Activated T-helper 1 cell treated with anti-CD3 and anti-CD28 coated beads, Interleukin-2, amount 50 U/mL, for 16 hours (primary cell): Measurements from ENCODE around the gene NEK6.

Experiments
- DNase-seq, 2 donors: peaks; one replicate each; pipeline ENCODE4 v3.0.0-alpha.2; 2020; ENCODE audit warnings: low read depth in 1 of 2, low spot score in 1 of 2

Gene NEK6

DNA sequence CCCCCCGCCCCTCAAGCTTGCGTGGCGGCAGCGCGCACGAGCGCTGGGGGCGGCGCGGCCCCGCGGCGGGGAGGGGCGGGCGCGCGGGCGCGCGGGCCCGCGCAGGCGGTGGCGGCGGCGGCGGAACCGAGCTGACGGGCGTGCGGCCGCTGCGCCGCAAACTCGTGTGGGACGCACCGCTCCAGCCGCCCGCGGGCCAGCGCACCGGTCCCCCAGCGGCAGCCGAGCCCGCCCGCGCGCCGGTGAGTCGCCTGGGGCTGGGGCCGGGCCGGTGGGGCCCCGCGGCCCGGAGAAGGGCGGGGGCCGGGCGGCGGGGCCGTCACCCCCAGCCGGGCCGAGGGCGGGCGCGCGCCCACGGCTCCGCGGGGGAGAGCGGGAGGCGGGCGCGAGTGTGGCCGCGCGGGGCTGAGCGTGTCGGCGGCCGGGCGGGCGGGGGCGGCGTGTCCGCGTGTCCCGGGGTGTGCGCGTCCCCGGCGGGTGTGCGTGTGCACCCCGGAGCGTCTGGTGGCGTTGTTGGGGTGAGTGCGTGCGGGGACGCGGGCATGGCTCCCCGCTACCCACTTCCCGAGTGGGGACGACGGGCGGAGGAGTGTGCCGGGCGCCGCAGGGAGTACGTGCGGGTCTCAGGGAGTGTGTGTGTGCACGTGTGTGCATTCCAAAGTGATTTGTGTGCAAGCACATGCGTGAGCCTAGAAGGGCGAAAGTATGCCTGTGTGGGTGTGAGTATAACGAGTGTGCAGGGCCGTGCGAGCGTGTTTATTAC is at the start of gene NEK6:
Gene NEK6, plus strand, starts transcription at position 106 of the 763 bp plus-strand sequence. CDS start 44,016 bp downstream, outside the sequence.
- peak in 1 of 2 donors; percentile 17 for DNase-seq

DNA sequence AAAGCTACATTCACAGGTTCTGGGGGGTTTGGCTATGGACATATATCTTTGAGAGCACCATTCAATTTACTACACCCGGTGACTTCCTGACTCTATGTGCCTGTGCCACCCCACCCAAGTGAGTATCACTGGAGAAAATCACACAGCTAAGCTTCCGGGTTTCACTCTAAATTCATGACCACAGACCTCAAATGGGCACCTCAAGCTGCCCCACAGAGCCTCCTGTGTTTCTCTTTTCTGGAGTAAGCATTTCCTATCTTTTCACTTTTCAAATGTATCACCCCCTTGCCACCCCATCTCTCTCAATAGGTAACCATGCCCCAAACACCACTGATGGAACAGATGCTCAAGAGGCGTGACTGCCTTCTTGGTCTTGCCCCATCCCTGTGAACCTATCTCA is 49.2 kb upstream of the NEK6 start:
- no peak for DNase-seq

DNA sequence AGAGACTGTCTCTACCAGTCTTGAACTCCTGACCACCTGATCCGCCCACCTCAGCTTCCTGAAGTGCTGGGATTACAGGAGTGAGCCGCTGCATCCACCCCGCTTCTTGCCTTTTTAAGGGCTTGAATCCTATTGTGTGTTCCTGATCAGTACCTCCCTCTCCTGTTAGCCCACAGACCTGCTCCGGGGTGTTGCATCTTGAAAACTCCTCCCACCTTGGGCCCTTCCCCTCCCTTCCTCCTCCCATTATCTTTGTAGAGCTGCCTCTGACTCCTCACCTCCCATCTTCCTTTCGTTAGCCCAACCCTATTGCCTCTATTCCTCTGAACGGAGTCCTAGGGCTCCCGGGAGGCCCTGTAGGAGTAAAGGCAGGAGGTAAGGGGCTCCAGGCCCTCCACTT is 48.5 kb upstream of the NEK6 start:
- DNase-seq = no peak

DNA sequence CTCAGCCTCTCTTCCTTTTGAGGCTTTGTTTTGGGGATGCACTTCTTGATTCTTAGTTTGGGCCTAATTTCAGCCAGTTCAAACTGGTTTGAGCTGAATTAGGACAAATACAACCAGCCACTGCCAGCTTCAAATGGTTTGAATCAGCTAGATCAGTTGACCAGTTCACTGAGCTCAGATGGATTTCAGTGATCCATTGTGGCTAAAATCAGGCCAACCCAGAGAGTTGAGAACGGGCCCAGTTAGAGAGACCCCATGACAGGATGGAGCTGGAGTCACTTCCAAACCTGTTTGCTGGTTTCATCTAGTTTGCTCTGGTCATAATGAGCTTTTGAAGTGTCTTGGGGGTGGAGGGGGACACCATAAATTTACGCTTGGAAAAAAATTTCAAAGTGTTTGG is 48.0 kb upstream of the NEK6 start:
- DNase-seq = no peak

DNA sequence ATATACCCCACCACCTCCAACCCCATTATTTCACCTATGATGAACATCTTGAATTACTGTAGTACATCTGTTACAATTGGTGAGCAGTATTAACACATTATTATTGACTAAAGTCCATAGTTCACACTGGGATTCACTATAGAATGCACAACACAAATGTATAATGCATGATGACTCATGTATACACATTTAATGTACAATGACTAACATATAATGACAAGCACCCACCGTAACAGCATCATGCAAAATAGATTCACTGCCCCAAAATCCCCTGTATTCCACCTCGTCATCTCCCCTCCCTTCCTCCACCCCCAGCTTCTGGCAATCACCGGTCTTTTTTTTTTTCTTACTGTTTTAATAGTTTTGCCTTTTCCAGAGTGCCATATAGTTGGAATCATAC is 47.1 kb upstream of the NEK6 start:
- DNase-seq = peak in 1 of 2 donors; percentile 9

DNA sequence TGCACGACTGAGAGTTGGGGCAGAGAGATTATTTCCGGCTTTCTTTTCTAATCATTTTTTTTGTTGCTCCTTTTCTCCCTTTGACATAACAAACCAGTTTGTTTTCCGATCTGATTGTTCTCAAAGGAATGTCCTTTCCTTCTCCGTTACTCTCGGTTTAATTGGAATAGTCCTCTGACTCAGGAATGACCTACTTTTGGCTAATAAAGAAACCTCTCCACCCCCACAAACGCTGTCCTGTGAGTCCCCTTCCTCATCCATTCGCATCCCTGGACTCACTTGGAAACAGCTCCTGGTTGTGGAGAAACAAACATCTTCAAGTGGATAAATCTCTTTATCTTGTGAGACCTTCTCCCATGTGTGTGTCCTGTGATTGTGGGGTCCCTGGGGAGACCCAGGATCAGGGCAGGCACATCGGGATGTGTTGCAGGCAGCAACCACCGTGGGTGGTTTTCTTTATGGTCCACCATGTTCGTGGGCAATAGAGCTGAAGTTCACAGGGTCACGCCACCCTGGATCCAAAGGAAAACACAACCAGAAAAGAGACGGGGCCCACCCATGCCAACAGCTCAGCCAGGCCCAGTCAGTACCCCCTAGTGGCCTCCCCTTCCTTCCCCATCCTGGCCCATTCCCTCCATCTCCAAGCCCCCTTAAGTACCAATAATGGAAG is 45.2 kb upstream of the NEK6 start:
- DNase-seq = no peak

DNA sequence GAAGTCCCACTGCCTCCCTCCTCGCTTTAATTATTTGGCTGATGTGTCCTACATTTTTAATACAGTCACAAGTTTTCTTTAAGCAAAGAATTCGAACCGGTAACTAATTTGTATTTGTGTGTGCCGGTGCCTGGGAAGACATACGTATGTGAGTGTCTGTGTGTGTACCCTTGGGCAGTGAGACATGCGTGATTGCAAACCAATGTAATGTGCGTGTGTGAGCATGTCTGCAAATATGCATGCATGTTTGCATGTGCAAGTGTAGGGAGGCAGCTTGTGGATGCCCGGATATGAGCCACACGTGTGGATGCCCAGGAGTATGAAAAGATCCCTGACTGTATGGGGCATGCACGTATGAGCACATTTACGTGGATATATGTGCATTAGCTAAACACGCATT is 44.4 kb upstream of the NEK6 start:
- DNase-seq = no peak

DNA sequence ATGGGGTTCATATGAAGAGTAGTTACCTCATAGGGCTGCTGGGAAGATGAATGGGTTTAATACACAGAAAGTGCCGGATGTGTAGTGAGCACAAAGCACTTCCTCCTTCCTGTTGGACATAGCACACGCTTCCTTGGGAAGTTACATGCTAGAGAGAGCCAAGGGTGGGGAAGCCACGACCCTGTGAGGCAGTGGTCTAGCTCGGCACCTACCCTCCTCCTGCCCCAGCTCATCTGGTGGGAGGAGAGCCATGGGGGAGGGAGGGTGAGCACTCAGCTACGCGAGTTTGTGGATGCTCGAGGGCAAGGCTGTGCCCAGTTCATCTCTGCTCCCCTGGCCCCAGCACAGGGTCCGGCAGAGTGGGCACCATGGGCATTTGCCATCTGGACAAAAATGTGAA is 43.6 kb upstream of the NEK6 start:
- DNase-seq = no peak

DNA sequence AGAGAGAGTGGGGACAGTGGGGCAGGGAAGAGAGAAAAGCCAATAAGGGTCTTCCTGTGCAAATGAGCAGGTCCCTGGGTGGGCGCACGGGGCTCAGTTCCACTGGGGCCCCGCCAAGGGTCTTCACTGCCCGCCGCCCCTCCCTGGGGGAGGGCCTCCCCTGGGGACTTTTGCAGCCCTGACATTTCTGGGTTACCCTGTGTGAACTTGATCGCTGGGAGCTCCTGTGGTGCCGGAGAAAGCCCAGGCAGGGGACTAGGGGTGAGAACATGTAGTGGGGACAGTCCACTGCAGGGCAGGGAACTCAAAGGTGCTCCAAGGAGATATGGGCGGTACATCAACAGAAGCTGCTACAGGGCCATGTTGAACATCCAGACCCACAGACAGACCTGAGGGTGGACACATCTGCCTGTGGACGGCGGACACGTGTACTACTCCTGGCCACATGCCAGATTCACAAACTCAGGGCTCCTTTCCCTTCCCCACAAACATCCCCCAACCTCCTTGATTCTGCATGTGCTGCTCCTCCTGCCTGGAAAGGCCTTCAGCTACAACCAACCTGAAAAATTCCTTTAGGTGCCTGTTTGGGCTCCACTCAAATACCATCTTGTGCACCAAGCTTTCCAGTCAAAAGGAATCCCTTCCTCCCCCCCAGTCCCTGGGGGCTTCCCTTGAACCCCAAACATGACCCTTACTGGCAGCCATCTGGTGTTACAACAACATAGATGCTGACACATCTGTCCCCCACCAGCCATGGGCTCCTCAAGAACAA is 43.0 kb upstream of the NEK6 start:
- DNase-seq = no peak

DNA sequence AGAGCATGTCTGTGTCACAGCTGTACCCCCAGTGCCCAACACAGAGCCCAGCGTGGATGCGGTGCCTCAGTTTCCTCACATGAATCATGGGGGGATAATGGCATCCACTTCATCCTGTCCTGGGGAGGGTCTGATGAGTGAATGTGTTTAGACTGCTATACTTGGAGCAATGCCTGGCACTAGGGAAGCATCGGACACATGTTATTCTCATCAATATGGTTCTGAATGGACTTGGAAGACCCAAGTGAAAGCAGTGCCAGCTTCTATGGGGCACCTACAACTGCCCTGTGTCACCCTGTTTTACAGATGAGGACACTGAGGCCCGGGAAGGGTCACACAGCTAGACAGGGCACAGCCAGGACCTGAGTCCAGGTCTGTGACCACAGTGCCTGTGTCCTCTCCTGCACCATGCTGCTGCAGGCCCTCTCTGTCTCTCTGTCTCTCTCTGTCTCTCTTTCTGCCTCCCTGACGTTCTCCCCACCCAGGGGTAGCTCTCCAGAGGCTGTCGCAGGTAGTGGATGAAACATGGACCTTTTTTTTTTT is 42.3 kb upstream of the NEK6 start:
- DNase-seq = no peak

DNA sequence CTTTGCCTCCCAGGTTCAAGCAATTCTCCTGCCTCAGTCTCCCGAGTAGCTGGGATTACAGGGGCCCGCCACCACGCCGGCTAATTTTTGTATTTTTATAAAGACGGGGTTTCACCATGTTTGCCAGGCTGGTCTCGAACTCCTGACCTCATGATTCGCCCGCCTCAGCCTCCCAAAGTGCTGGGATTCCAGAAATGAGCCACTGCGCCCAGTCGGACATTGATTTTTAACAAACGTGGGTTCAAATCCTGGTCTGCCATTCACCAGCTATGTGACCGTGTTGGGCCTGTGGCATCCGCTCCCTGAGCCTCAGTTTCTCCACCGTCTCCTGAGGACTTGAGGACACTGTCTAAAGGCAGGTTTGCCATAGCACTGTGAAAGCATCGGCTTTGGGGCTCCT is 41.8 kb upstream of the NEK6 start:
- no peak for DNase-seq

DNA sequence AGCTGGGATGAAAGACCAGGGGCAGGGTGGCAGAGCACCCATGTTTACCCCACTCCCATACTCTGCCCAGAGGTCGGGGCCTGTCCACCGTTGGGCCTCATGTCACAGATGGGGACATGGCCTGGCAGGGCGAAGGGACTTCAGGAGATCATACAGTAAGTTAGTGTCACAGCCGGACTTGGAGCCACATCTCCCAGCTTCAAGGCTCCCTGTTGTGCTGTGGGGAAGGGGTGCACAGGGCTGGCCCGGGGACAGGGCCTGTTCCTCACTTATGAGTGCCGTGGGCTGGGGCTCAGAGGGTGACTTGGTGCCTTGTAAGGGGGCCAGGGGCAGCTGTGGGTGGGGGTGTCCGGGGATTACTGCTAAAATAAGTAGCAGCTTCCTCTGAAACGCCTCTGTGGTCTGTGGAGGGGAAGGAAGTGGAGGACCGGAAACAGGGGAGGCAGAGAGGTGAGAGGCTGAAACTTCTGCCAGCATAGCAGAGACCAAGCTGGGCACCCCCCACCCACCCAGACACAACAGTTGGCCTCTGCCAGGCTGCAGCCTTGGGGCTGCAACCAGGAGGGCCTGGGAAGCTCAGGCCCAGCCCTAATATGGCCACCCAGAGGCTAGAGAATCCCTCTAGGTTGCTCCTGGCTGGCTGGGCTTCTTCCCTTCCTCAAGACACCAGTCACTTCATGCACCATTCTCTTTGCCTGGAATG is 41.1 kb upstream of the NEK6 start:
- DNase-seq = peak; percentile 11 to 24

DNA sequence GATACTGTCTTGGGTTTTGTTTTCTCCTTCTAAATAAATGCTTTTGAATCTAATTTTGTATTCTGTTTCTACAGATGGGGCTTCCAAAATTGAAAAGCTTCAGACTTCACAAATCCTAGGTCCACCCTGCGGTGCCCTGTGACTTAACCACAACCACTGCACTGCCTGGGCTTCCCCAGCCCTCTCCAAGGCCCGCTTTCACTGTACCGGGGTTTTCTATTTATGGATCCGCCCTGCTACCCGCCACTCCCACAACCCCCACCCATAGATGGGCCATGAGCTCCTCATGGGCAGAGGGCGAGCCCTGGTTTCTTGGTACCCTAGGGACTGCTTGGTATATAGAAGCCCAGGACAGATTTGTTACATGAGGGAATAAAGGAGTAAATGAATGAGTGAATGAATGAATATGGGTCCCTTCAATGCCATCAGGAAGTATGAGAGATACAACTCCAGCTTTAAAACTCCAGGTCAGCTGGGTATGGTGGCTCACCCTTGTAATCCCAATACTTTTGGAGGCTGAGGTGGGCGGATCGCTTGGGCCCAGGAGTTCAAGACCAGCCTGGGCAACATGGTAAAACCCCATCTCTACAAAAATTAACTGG is 39.8 kb upstream of the NEK6 start:
- DNase-seq = no peak

DNA sequence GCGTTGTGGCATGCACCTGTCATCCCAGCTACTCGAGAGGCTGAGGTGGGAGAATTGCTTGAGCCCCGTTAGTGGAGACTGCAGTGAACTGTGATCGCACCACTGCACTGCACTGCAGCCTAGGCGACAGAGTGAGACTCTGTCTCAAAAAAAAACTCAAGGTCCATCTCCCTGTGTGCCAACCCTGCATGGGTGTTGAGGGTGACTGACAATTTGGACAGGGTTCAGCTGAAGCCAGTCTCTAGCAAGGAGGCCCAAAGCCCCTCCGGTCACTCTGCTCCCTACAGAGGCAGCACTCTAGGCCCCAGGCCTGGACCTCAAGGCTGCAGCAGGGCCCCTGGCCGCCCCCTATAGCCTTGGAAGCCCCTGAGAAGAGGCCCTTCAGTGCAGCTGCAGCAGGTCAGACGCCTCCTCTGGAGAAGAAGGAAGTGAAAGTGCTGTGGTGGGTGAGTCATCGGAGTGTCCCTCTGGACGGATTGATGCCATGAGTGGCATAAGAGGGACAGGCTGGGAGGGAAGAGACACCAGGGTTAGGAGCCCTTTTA is 39.2 kb upstream of the NEK6 start:
- no peak for DNase-seq

DNA sequence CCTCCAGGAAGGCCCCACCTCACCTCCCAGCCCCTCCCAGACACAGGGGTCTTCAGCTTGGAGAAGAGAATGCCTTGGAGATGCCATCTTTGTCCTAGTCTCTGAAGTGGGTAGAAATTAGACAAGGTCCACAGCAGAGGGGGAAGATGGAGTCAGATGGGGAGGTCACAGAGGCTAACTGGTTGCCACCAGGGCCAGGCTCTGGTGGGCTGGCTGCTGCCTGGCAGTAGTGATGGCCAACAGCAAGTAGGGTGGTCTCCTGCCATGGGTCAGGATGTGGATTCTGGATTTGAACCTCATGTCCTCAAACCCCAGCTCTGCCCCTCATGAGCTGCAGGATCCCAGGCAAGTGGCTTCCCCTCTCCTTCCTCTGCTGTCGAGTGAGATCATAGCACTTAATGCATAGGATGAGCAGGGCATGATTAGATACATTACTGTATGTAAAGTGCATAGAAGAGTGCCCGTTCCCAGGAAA is 38.7 kb upstream of the NEK6 start:
- no peak for DNase-seq

DNA sequence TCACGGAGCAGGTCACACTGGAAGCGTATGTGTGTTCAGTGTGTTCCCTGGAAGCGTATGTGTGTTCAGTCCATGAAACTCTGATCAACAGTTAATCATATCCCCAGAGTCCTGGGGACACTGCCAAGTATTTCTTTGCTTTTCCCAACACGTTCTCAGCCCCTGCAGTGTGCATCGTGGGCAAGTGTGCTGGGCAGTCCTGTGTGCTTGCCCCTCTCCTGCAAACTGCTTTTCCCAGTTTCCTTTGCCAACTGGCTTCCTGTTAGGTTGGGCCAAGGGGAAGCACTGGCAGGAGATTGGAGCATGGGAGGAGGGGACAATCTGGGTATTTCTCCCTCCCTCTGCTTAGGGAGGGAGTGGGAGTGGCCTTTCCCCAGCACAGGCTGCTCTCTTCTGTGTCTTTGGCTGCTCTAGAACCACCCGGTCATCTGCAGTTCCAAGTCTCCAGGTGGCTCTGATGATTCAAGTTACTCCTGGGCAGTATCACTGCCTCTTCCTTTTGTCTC is 36.8 kb upstream of the NEK6 start:
- no peak for DNase-seq

DNA sequence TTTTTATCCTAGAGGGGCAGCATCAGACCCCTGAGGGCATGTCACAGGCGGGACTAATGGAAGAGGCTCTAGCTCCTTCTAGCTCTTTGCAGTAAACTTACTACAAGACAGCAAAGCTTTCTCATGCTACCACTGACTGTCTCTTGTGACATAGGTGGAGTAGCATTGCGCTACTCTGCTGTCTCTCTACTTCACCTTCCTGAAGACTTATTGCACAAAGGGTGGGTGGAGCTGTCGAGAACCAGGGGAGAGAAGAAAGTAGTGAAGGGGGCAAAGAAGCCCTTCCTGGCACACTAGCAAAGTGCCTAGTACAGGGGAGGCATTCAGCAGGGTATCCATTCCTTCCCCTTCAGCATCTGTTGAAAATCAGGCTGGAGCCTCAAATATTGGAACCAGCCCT is 36.1 kb upstream of the NEK6 start:
- DNase-seq = no peak

DNA sequence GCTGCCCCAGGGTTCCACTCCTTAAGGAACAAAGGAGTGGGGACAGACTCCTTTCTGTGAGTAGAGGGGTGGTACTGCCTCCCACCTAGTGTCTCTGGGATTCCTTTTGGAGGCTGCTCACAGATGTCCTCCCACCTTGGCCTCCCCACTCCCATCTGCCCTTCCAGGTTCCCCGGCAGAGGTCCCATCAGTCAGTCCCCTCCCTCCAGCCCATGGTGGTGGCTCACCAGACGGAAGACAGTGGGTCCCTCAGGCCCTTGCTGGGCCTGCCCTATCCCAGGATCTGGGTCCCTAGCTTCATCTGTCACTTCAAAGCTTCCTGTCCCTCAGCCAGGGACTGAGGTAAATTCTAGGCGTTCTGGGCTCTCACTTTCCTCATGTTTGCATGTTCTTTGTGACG is 35.6 kb upstream of the NEK6 start:
- no peak for DNase-seq

DNA sequence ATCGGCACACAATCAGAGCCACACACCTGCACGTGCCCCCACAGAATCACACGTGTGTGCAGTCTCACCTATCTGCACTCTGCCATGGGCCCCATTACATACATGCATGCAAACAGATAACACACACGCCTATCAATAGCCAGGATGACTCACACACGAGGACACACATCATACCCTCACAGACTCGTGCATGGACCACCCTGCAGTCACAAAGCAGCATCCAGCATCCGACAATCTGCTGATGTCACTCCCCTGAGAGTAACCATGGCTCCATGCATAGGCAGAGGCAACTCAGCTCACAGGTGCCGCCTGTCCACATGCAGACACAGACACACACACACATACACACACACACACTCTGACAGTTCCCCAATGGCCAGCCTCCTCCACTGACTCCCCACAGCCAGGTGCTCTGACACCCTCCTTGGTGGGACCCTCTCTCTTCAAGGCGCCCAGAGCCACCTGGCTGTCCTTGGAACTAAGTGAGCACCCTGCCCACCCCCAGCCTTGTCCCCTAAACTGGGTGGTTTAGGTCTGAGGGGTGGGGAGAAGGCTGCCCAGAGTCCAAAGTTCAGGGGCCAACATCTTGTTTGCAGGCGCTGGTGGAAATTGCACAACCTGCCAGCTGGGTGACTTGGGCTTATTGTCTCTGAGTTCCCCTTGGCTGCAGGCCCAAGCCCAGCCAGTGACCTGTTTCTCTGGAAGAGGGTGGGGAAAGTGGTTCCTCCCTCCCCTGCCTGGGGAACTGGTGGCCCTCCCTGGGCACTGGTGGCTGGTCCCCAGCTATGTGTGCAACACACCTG is 34.6 kb upstream of the NEK6 start:
- no peak for DNase-seq
